HepG2 (cell line): ENCODE data around the gene SDCCAG8. TPM values are rescaled to one million over a fixed set of nuclear protein-coding genes. Genes with fewer than 3 reads are reported as not detected.

Source experiments
- ATAC-seq: fragments of 200-7000 bp; cut with Tn5 transposase; 3 replicates; pipeline ENCODE4 v1.9.1; 2020; ENCODE audit warnings: mild to moderate bottlenecking, moderate library complexity
- BruUV-seq: library from RNA; stranded (reverse); fragments of 400-500 nt; replicated peaks from 2 replicates; lab custom pipeline; 2021; lab: Mats Ljungman, UMichigan
- CTCF ChIA-PET: fragments of 300-600 bp; formaldehyde crosslinking; extraction: SDS; loops from one replicate; lab custom pipeline; 2021; ENCODE audit warnings: low total read pairs, inconsistent platforms, low intra/inter-chr PET ratio; lab: Yijun Ruan, JAX
- POLR2A ChIA-PET: fragments of 350-600 bp; sonication (Branson Sonifier 250); formaldehyde crosslinking; loops from one replicate; lab custom pipeline; 2020; ENCODE audit warnings: antibody characterized with exemption, inconsistent platforms; lab: Yijun Ruan, JAX
- DNase-seq: peaks from one replicate; pipeline ENCODE4 v3.0.0-alpha.2; 2015; ENCODE audit warnings: low spot score
- FAIRE-seq: peaks from 3 replicates; lab custom pipeline; 2011; peaks lifted over from hg19 to GRCh38; lab: Jason Lieb, UNC
- H2AFZ ChIP-seq: one replicate; pipeline ENCODE4 v1.6.1; 2011; ENCODE audit warnings: low read length, inconsistent platforms
- H3K27ac ChIP-seq: fragments of 300-600 bp; 3 replicates; pipeline ENCODE4 v1.8.0; 2011; ENCODE audit warnings: mixed run types, mild to moderate bottlenecking, mixed read lengths, low read length, inconsistent platforms; ENCODE audit not compliant: insufficient read depth; ENCODE audit errors: extremely low read length
- H3K27me3 ChIP-seq, 2 experiments: fragments of 200-600 bp in 1 of 2; 2 replicates in 1 of 2; 3 replicates in 1 of 2; pipeline versions ENCODE4 v1.6.0 to v1.8.0; 2011; ENCODE audit warnings: low read length in 2 of 2, mild to moderate bottlenecking in 2 of 2, moderate library complexity in 2 of 2, inconsistent platforms in 1 of 2; ENCODE audit not compliant: insufficient read depth in 2 of 2, control insufficient read depth in 1 of 2
- H3K36me3 ChIP-seq, 2 experiments: fragments of 200-600 bp in 1 of 2; replicated peaks in 1 of 2; 2 replicates in 1 of 2; 3 replicates in 1 of 2; pipeline versions ENCODE4 v1.5.1 to v1.8.0; 2011; ENCODE audit warnings: low read length in 2 of 2, inconsistent platforms in 1 of 2; ENCODE audit not compliant: insufficient read depth in 2 of 2, control insufficient read depth in 1 of 2
- H3K4me1 ChIP-seq: 2 replicates; pipeline ENCODE4 v1.5.1; 2012; ENCODE audit warnings: low read length, inconsistent platforms; ENCODE audit not compliant: insufficient read depth
- H3K4me2 ChIP-seq: 2 replicates; pipeline ENCODE4 v1.6.0; 2011; ENCODE audit warnings: low read depth, low read length, inconsistent platforms
- H3K4me3 ChIP-seq, 3 experiments: fragments of 200-600 bp in 1 of 3; sonication (generic), shearing (Covaris generic) in 1 of 3; replicated peaks in 1 of 3; 2 replicates each; pipeline ENCODE4 v1.5.1; 2011 to 2016; ENCODE audit warnings: low read length in 3 of 3, inconsistent platforms in 2 of 3, low read depth in 2 of 3, mild to moderate bottlenecking in 2 of 3, control low read depth in 1 of 3, mixed read lengths in 1 of 3; ENCODE audit not compliant: insufficient read depth in 1 of 3
- H3K79me2 ChIP-seq: one replicate; pipeline ENCODE4 v1.6.1; 2011; ENCODE audit warnings: low read length, inconsistent platforms; ENCODE audit not compliant: insufficient read depth
- H3K9ac ChIP-seq: 2 replicates; pipeline ENCODE4 v1.6.0; 2011; ENCODE audit warnings: mild to moderate bottlenecking, low read depth, low read length, inconsistent platforms; ENCODE audit not compliant: insufficient read depth
- H3K9me3 ChIP-seq: 2 replicates; pipeline ENCODE4 v1.5.1; 2012; ENCODE audit warnings: mild to moderate bottlenecking, low read length
- H4K20me1 ChIP-seq: 2 replicates; pipeline ENCODE4 v1.6.0; 2011; ENCODE audit warnings: inconsistent platforms, mild to moderate bottlenecking, low read length, moderate library complexity; ENCODE audit not compliant: insufficient read depth
- JDP2 ChIP-seq: sonication (generic); formaldehyde crosslinking; IDR thresholded peaks from 2 replicates; pipeline ENCODE4 v1.8.1; 2022; ENCODE audit warnings: missing genetic modification reagents, borderline replicate concordance
- KDM5B ChIP-seq: sonication (generic); formaldehyde crosslinking; IDR thresholded peaks from 2 replicates; pipeline ENCODE4 v1.4.0; 2020; ENCODE audit warnings: missing genetic modification reagents, mild to moderate bottlenecking, borderline replicate concordance
- POLR2AphosphoS2 ChIP-seq: IDR thresholded peaks from 2 replicates; pipeline ENCODE4 v1.6.1; 2011; ENCODE audit warnings: low read depth, low read length, improper control_type of control experiment
- SKI ChIP-seq: fragments of 450-650 bp; IDR thresholded peaks from one replicate; pipeline ENCODE4 v1.6.1; 2018; ENCODE audit warnings: mild to moderate bottlenecking; ENCODE audit not compliant: partially characterized antibody
- TCF7L2 ChIP-seq: IDR thresholded peaks from 2 replicates; pipeline ENCODE4 v1.6.1; 2011; ENCODE audit warnings: mild to moderate bottlenecking, low read depth, low read length, moderate library complexity
- ZNF12 ChIP-seq: sonication (generic); formaldehyde crosslinking; IDR thresholded peaks from 2 replicates; pipeline ENCODE4 v1.5.0; 2020; ENCODE audit warnings: missing genetic modification reagents
- ZNF121 ChIP-seq: sonication (generic); formaldehyde crosslinking; IDR thresholded peaks from 2 replicates; pipeline ENCODE4 v1.5.0; 2020; ENCODE audit warnings: mild to moderate bottlenecking, missing genetic modification reagents
- WGBS: methylation state at CpG from one replicate; pipeline ENCODE4 v1.1.6; 2017; ENCODE audit warnings: low lambda C conversion rate; 5-methylcytosine and 5-hydroxymethylcytosine counted together
- in situ Hi-C: cut with HindIII; loops from 2 replicates; pipeline ENCODE4 v1.10.0; 2017; ENCODE audit warnings: low pct_unique_long_range_greater_than_20kb; ENCODE audit not compliant: extremely low pct_ligation_motif_present
- intact Hi-C: fragments of 100-400 bp; cut with micrococcal nuclease; formaldehyde crosslinking; loops from one replicate; pipeline ENCODE4 v1.10.0; 2022; ENCODE audit not compliant: unreplicated experiment
- polyA plus RNA-seq, 8 experiments: library from polyadenylated mRNA; depleted of rRNA in 3 of 8; stranded (reverse) in 7 of 8; unstranded in 1 of 8; fragments of >200 nt; fragmentation: Illumina TruSeq in 4 of 8; extraction: Trizol in 4 of 8; gene quantifications; 2 replicates each; pipeline versions ENCODE4 v1.2.1 to v1.2.3, GENCODE V29; 2011 to 2016; ENCODE audit warnings: low read depth in 4 of 8, missing spikeins in 1 of 8, mixed read lengths in 1 of 8; ENCODE audit not compliant: insufficient read depth in 1 of 8
- total RNA-seq, 5 experiments: library from RNA; depleted of rRNA; stranded (reverse); fragments of >200 nt; fragmentation: Illumina TruSeq; extraction: Trizol; gene quantifications; 2 replicates each; pipeline ENCODE4 v1.2.3, GENCODE V29; 2016; ENCODE audit warnings: low read depth in 1 of 5
- TF ChIP-seq, protein P1 (sequence below): IDR thresholded peaks from 2 replicates; pipeline ENCODE4 v1.6.1; 2016
- TF ChIP-seq, protein P2 (sequence below): sonication (generic); formaldehyde crosslinking; IDR thresholded peaks from 2 replicates; pipeline ENCODE4 v1.4.0; 2020; ENCODE audit warnings: mild to moderate bottlenecking, missing genetic modification reagents
- TF ChIP-seq, protein P3 (sequence below): sonication (generic); formaldehyde crosslinking; IDR thresholded peaks from 2 replicates; pipeline ENCODE4 v1.4.0; 2020; ENCODE audit warnings: mild to moderate bottlenecking, missing genetic modification reagents, borderline replicate concordance
- TF ChIP-seq, protein P4 (sequence below): sonication (generic); formaldehyde crosslinking; IDR thresholded peaks from 2 replicates; pipeline ENCODE4 v1.5.0; 2020; ENCODE audit warnings: mild to moderate bottlenecking, missing genetic modification reagents
- TF ChIP-seq, protein P5 (sequence below): sonication (generic); formaldehyde crosslinking; IDR thresholded peaks from 2 replicates; pipeline ENCODE4 v1.5.0; 2020; ENCODE audit warnings: mild to moderate bottlenecking, missing genetic modification reagents, moderate library complexity

SDCCAG8 gene
- total and polyA plus RNA-seq, 2 of the 13 experiments (the other 11 are each of a cell fraction or from before 2014, with no cell fraction given), result 9.5 to 13.4 TPM

DNA sequence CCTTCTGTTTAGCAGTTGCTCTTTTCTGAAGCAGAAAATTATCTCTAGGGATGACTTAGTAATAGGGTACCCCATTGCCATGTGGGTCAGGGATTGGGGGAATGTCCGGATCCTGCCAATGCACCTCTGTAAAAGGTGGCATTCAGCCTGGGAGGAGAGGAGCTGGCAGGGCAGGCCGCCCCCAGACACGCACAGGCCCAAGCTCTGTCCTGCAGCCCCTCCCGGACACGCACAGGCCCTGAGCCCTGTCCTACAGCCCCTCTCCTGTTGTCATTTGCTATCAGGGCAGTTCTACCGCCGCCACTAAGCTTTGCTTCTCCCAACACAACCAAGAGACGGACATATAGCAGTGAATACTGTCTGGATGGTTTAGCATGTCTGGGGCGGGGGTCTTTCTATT lies 219.1 kb downstream of the SDCCAG8 start (continued):
- TF ChIP-seq, protein P1, sequence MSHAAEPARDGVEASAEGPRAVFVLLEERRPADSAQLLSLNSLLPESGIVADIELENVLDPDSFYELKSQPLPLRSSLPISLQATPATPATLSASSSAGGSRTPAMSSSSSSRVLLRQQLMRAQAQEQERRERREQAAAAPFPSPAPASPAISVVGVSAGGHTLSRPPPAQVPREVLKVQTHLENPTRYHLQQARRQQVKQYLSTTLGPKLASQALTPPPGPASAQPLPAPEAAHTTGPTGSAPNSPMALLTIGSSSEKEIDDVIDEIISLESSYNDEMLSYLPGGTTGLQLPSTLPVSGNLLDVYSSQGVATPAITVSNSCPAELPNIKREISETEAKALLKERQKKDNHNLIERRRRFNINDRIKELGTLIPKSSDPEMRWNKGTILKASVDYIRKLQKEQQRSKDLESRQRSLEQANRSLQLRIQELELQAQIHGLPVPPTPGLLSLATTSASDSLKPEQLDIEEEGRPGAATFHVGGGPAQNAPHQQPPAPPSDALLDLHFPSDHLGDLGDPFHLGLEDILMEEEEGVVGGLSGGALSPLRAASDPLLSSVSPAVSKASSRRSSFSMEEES (CRISPR knock-in tag), result no peak
- TF ChIP-seq, protein P2, sequence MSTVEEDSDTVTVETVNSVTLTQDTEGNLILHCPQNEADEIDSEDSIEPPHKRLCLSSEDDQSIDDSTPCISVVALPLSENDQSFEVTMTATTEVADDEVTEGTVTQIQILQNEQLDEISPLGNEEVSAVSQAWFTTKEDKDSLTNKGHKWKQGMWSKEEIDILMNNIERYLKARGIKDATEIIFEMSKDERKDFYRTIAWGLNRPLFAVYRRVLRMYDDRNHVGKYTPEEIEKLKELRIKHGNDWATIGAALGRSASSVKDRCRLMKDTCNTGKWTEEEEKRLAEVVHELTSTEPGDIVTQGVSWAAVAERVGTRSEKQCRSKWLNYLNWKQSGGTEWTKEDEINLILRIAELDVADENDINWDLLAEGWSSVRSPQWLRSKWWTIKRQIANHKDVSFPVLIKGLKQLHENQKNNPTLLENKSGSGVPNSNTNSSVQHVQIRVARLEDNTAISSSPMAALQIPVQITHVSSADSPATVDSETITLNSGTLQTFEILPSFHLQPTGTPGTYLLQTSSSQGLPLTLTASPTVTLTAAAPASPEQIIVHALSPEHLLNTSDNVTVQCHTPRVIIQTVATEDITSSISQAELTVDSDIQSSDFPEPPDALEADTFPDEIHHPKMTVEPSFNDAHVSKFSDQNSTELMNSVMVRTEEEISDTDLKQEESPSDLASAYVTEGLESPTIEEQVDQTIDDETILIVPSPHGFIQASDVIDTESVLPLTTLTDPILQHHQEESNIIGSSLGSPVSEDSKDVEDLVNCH (CRISPR knock-in tag), result no peak
- TF ChIP-seq, protein P3, sequence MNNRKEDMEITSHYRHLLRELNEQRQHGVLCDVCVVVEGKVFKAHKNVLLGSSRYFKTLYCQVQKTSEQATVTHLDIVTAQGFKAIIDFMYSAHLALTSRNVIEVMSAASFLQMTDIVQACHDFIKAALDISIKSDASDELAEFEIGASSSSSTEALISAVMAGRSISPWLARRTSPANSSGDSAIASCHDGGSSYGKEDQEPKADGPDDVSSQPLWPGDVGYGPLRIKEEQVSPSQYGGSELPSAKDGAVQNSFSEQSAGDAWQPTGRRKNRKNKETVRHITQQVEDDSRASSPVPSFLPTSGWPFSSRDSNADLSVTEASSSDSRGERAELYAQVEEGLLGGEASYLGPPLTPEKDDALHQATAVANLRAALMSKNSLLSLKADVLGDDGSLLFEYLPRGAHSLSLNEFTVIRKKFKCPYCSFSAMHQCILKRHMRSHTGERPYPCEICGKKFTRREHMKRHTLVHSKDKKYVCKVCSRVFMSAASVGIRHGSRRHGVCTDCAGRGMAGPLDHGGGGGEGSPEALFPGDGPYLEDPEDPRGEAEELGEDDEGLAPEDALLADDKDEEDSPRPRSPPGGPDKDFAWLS (CRISPR knock-in tag), result no peak
- TF ChIP-seq TCF7L2, result no peak
- no peak for TF ChIP-seq SKI
- TF ChIP-seq KDM5B (CRISPR knock-in tag), result no peak
- TF ChIP-seq JDP2 (CRISPR knock-in tag), result no peak
- no peak for TF ChIP-seq ZNF12

DNA sequence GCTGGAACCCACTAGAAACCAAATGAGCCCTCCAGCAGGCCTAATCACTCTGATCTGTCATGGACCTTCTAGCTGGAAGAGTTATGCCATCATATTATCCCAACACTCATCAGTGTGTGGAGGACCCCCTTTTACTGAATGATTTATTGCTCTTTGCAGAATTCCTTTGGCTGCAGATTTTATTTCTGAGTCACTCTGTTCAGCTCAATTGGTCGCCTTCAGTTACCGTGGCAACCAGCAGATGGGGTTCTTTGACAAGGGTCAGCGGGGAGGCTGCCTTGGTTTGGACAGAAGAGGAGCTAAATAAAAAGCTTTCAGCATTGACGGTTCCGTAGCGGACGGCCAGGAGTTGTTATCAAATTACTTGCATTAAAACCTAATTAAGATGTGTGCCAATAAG lies 220.1 kb downstream of the SDCCAG8 start:
- Histone ChIP-seq H3K36me3 (no peaks in the 10 kb centered on the region), H4K20me1 (no peaks in the 10 kb centered on the region), H3K9me3 (no peaks in the 10 kb centered on the region), H3K4me3 (no peak overlapping the region), H3K4me1 (no peaks in the 10 kb centered on the region), H3K27me3 (no peaks in the 10 kb centered on the region), H3K79me2 (no peaks in the 10 kb centered on the region), H3K9ac (no peak overlapping the region), H2AFZ (no peak overlapping the region), H3K27ac (no peak overlapping the region), H3K4me2 (no peak overlapping the region)
- ATAC-seq, result no peak
- DNase-seq, result no peak
- ChIA-PET CTCF (no interaction called here), POLR2A (no interaction called here)
- WGBS, result 92% methylated on average over 7 of the region's 7 CpGs
- no TSS peak for BruUV-seq
- in situ Hi-C loops (no loop called here), intact Hi-C loops (no loop called here)
- FAIRE-seq, result no peak
- TF ChIP-seq, protein P4, sequence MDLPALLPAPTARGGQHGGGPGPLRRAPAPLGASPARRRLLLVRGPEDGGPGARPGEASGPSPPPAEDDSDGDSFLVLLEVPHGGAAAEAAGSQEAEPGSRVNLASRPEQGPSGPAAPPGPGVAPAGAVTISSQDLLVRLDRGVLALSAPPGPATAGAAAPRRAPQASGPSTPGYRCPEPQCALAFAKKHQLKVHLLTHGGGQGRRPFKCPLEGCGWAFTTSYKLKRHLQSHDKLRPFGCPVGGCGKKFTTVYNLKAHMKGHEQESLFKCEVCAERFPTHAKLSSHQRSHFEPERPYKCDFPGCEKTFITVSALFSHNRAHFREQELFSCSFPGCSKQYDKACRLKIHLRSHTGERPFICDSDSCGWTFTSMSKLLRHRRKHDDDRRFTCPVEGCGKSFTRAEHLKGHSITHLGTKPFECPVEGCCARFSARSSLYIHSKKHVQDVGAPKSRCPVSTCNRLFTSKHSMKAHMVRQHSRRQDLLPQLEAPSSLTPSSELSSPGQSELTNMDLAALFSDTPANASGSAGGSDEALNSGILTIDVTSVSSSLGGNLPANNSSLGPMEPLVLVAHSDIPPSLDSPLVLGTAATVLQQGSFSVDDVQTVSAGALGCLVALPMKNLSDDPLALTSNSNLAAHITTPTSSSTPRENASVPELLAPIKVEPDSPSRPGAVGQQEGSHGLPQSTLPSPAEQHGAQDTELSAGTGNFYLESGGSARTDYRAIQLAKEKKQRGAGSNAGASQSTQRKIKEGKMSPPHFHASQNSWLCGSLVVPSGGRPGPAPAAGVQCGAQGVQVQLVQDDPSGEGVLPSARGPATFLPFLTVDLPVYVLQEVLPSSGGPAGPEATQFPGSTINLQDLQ, result no peak
- TF ChIP-seq POLR2AphosphoS2, result no peak
- no peak for TF ChIP-seq ZNF121
- TF ChIP-seq, protein P5, sequence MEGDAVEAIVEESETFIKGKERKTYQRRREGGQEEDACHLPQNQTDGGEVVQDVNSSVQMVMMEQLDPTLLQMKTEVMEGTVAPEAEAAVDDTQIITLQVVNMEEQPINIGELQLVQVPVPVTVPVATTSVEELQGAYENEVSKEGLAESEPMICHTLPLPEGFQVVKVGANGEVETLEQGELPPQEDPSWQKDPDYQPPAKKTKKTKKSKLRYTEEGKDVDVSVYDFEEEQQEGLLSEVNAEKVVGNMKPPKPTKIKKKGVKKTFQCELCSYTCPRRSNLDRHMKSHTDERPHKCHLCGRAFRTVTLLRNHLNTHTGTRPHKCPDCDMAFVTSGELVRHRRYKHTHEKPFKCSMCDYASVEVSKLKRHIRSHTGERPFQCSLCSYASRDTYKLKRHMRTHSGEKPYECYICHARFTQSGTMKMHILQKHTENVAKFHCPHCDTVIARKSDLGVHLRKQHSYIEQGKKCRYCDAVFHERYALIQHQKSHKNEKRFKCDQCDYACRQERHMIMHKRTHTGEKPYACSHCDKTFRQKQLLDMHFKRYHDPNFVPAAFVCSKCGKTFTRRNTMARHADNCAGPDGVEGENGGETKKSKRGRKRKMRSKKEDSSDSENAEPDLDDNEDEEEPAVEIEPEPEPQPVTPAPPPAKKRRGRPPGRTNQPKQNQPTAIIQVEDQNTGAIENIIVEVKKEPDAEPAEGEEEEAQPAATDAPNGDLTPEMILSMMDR (CRISPR knock-in tag), result peak; percentile 34; the same call in 1 of the 2 replicates
